BLaER1 treated with 17β-estradiol and CSF1 and Interleukin-3, amounts not matched to agents 10 nM and 100 nM (cell line): ENCODE data around the gene COLEC11.
"Not testable (repeated sequence)": the region's sequence is repeated elsewhere in the genome, so short reads cannot be mapped to it uniquely, and the experiment has no call there.

Experiments
- H3K27ac ChIP-seq, 11 experiments: shearing (Covaris generic); formaldehyde crosslinking; 2 replicates each; pipeline ENCODE4 v1.8.1; 2022
- H3K27me3 ChIP-seq, 11 experiments: shearing (Covaris generic); formaldehyde crosslinking; 2 replicates each; pipeline ENCODE4 v1.8.1; 2022
- H3K36me3 ChIP-seq, 11 experiments: shearing (Covaris generic); formaldehyde crosslinking; 2 replicates each; pipeline ENCODE4 v1.8.1; 2022
- H3K4me1 ChIP-seq, 10 experiments: shearing (Covaris generic); formaldehyde crosslinking; 2 replicates each; pipeline ENCODE4 v1.8.1; 2022
- H3K4me2 ChIP-seq, 11 experiments: shearing (Covaris generic); formaldehyde crosslinking; 2 replicates each; pipeline ENCODE4 v1.8.1; 2022
- H3K4me3 ChIP-seq, 10 experiments: shearing (Covaris generic); formaldehyde crosslinking; 2 replicates each; pipeline ENCODE4 v1.8.1; 2022
- H3K9ac ChIP-seq, 11 experiments: shearing (Covaris generic); formaldehyde crosslinking; 2 replicates each; pipeline ENCODE4 v1.8.1; 2022
- H3K9me3 ChIP-seq, 11 experiments: shearing (Covaris generic); formaldehyde crosslinking; replicated peaks in 1 of 11; 2 replicates each; pipeline ENCODE4 v1.8.1; 2022
- H4K20me1 ChIP-seq, 11 experiments: shearing (Covaris generic); formaldehyde crosslinking; 2 replicates each; pipeline ENCODE4 v1.8.1; 2022
- Cebpa-rat ChIP-seq, 11 experiments: shearing (Covaris generic); IDR thresholded peaks; 2 replicates each; pipeline ENCODE4 v1.8.1; 2022

The COLEC11 gene

GRCh38 chr2:3633089-3633981, 38.4 kb downstream of the COLEC11 start:
- no peak overlapping the region for H3K27ac ChIP-seq
- TF ChIP-seq Cebpa-rat (IDR thresholded peaks at IDR 0.05) = no peak
- H3K4me3 ChIP-seq = no peak overlapping the region
- no peaks in the 10 kb centered on the region for H4K20me1 ChIP-seq
- no peaks in the 10 kb centered on the region for H3K27me3 ChIP-seq
- H3K9ac ChIP-seq = no peak overlapping the region
- H3K36me3 ChIP-seq = no peaks in the 10 kb centered on the region
- no peaks in the 10 kb centered on the region; a peak in 1 of 20 replicates for H3K4me1 ChIP-seq
- no peak overlapping the region for H3K4me2 ChIP-seq
- H3K9me3 ChIP-seq = no peaks in the 10 kb centered on the region

DNA sequence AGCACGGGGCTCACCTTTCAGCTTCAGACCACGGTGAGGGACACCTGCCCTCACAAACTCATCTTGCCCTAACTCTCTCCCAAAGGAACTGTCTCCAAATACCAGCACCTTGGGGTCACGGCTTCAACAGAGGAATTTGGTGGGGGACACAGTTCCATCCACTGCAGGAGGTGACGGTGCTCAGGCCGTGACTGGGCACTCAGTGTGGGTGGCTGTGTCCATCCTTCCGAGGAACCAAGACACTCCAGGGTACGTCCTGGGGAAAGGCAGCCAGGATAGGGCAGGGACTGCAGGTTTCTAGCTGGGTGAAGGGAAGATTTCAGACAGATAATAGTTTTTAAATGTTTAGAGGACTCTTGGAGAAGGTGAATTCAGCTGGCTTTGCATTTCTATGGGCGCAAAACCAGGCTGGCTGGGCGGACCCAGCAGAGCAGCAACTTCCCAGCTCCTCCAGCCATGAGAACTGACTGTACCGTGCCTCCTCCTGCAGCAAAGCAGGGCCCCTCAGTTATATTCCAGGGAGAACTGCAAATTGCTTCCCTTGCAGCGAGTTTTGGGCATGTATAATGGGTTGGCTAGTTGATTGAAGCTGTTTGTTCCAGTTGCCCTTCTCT, 39.2 kb downstream of the COLEC11 start:
- Histone ChIP-seq H3K36me3 (no peaks in the 10 kb centered on the region), H3K4me1 (no peaks in the 10 kb centered on the region; a peak in 1 of 20 replicates), H4K20me1 (no peaks in the 10 kb centered on the region), H3K4me2 (no peak overlapping the region), H3K4me3 (no peak overlapping the region), H3K27ac (no peak overlapping the region), H3K9ac (no peak overlapping the region), H3K9me3 (no peaks in the 10 kb centered on the region), H3K27me3 (no peaks in the 10 kb centered on the region)
- TF ChIP-seq Cebpa-rat (IDR thresholded peaks at IDR 0.05) = no peak

- no peak overlapping the region for H3K4me3 ChIP-seq
- no peaks in the 10 kb centered on the region for H3K27me3 ChIP-seq
- TF ChIP-seq Cebpa-rat (IDR thresholded peaks at IDR 0.05) = no peak
- H3K4me1 ChIP-seq = no peaks in the 10 kb centered on the region; a peak in 1 of 20 replicates
- H3K9me3 ChIP-seq = no peaks in the 10 kb centered on the region
- H3K27ac ChIP-seq = no peak overlapping the region
- no peak overlapping the region for H3K4me2 ChIP-seq
- no peak overlapping the region for H3K9ac ChIP-seq
- no peaks in the 10 kb centered on the region for H4K20me1 ChIP-seq
- no peaks in the 10 kb centered on the region for H3K36me3 ChIP-seq
Measured at GRCh38 chr2:3634596-3635121, 39.7 kb downstream of the COLEC11 start.

- Histone ChIP-seq H3K27ac (no peak overlapping the region), H3K4me1 (no peaks in the 10 kb centered on the region; a peak in 1 of 20 replicates), H3K9me3 (no peaks in the 10 kb centered on the region), H3K27me3 (no peaks in the 10 kb centered on the region), H3K4me2 (no peak overlapping the region), H3K9ac (no peak overlapping the region), H3K4me3 (no peak overlapping the region), H3K36me3 (no peaks in the 10 kb centered on the region), H4K20me1 (no peaks in the 10 kb centered on the region)
- no peak for TF ChIP-seq Cebpa-rat (IDR thresholded peaks at IDR 0.05)
Measured at GRCh38 chr2:3635171-3635974, 40.5 kb downstream of the COLEC11 start.

- H3K9me3 ChIP-seq, H3K27ac ChIP-seq, H3K27me3 ChIP-seq, H3K9ac ChIP-seq, H3K4me3 ChIP-seq, H3K4me1 ChIP-seq, H3K4me2 ChIP-seq, H3K36me3 ChIP-seq, H4K20me1 ChIP-seq: not testable (repeated sequence)
Measured at GRCh38 chr2:3635975-3636327, 41.0 kb downstream of the COLEC11 start.

DNA sequence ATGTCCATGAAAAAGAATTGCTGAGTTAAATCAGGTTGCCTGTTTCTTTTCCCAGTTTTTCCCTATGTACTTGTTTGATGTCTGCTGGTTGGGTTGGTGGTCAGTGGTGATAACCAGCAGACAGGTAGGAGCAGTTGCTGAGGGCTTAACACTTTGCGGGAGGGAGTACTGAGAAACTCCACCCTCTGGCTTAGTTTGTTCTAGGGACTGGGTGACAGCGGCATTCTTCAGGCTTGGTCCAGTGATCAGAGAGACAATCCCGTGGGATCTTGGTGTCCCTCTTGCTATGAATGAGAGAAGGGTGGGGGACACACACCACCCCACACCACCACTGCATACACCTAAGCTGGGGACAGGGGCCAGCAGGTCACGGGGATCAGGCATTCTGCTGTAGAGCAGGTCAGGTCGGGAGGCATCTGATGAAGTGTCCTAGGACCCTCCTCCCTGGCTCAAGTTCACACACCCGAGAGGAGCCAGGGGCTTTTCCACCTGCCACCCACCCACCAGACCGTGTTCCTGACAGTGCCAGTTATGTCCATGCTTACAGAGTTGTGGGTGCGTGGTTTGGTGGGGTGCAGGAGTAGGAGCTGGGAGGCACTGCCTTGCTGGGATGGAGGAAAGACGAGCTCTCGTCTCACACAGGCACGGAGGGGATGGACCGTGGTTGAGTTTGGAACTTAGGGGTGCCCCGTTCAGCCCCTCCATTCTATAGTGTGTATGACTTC, 41.8 kb downstream of the COLEC11 start:
- Histone ChIP-seq H3K9me3 (no peaks in the 10 kb centered on the region), H3K9ac (no peak overlapping the region), H3K27ac (no peak overlapping the region), H3K4me1 (no peaks in the 10 kb centered on the region; a peak in 1 of 20 replicates), H4K20me1 (no peaks in the 10 kb centered on the region), H3K4me2 (no peak overlapping the region), H3K27me3 (no peaks in the 10 kb centered on the region), H3K4me3 (no peak overlapping the region), H3K36me3 (no peaks in the 10 kb centered on the region)
- TF ChIP-seq Cebpa-rat (IDR thresholded peaks at IDR 0.05) = no peak

- H3K36me3 ChIP-seq = no peaks in the 10 kb centered on the region
- no peak overlapping the region for H3K4me2 ChIP-seq
- no peaks in the 10 kb centered on the region for H3K9me3 ChIP-seq
- H3K27ac ChIP-seq = no peak overlapping the region
- no peak for TF ChIP-seq Cebpa-rat (IDR thresholded peaks at IDR 0.05)
- no peaks in the 10 kb centered on the region for H4K20me1 ChIP-seq
- no peaks in the 10 kb centered on the region for H3K27me3 ChIP-seq
- H3K4me3 ChIP-seq = no peak overlapping the region
- H3K4me1 ChIP-seq = no peaks in the 10 kb centered on the region; a peak in 1 of 20 replicates
- H3K9ac ChIP-seq = no peak overlapping the region
Measured at GRCh38 chr2:3637311-3637675, 42.4 kb downstream of the COLEC11 start.

DNA sequence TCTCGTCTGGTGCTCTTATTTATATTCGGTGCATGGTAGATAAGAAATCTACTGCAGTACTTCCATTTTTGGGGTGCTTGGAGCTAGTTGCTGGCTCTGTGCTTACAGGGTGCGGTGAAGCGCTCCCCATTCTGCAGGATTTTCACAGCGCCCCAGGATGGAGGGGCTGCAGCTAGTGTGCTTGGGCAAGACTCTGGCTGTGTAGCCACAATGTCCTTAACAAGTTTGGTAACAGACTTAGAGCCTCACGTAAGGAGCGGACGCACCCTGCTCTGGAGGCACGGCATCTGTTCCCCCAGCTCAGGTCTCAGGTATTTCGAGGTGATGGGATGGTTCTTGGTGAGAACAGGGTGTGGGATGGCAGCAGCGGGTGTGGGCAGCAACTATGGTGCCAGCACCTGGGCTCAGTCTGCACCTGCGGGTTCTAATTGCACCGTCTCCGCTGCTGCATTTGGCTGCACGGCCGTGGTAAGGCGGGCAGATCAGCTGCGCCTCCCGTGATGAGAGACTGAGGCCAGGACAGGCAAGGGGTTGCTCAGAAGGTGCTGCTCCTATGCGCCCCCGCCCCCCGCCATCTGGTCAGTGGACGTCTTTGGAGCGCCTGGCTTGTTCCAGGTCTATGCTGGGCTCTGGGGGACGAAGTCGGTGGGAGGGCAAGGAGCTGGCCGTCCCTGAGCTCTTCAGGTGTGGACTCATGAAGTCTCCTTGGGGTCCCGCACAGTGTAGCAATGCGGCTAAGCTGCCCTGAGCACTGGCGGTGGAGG, 43.0 kb downstream of the COLEC11 start:
- Histone ChIP-seq H3K4me1 (no peaks in the 10 kb centered on the region; a peak in 1 of 20 replicates), H3K27ac (no peak overlapping the region), H3K36me3 (no peaks in the 10 kb centered on the region), H4K20me1 (no peaks in the 10 kb centered on the region), H3K27me3 (no peaks in the 10 kb centered on the region), H3K4me2 (no peak overlapping the region), H3K9ac (no peak overlapping the region), H3K4me3 (no peak overlapping the region), H3K9me3 (no peaks in the 10 kb centered on the region)
- TF ChIP-seq Cebpa-rat (IDR thresholded peaks at IDR 0.05) = no peak
